Measurements from ENCODE around the gene CCDC102B.

Gene CCDC102B

DNA sequence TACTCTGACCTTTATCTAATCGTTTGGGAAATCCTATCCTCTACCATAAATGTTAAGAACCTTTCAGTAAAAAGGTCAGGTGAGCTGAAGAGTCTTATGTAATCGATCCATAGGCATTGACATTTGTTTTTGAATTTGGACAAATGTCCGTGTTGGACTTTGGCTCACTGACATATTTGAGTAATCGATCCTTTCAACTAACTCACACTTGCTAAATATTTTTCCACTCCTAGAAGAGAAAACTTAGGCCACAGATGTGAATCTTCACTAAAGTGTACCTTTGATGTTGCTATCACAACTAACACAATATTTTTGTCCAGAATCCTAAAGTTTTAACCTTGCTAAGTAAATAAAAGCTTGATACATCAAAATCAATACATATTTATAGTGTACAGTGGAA, 89.5 kb downstream of the CCDC102B start:
- H3K4me3 ChIP-seq (replicated peaks; ENCODE audit: low read depth, low read length), result no peak overlapping the region
- TF ChIP-seq, protein P1, sequence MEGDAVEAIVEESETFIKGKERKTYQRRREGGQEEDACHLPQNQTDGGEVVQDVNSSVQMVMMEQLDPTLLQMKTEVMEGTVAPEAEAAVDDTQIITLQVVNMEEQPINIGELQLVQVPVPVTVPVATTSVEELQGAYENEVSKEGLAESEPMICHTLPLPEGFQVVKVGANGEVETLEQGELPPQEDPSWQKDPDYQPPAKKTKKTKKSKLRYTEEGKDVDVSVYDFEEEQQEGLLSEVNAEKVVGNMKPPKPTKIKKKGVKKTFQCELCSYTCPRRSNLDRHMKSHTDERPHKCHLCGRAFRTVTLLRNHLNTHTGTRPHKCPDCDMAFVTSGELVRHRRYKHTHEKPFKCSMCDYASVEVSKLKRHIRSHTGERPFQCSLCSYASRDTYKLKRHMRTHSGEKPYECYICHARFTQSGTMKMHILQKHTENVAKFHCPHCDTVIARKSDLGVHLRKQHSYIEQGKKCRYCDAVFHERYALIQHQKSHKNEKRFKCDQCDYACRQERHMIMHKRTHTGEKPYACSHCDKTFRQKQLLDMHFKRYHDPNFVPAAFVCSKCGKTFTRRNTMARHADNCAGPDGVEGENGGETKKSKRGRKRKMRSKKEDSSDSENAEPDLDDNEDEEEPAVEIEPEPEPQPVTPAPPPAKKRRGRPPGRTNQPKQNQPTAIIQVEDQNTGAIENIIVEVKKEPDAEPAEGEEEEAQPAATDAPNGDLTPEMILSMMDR (IDR thresholded peaks at IDR 0.05; ENCODE audit: low read length, missing control alignments), result no peak
- DNase-seq (ENCODE audit: low read depth), result no peak

DNA sequence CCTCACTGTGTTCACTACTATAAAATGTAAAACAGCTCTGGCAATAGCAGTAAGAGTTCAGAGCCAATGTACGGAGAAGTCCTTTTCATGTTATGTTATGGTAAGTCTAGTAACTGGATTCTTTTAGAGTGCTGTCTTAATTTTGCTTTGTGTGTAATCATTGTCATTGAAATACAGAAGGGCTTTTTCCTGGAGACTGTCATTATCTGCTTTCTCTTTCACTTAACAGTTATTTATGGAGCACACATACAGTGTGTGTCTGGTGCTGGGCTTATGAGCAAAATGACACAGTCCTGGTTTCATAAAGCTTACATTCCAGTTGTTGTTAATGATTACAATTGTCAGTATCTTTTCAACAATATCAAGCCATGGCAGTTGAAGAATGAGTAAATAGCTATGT, 95.5 kb downstream of the CCDC102B start:
- TF ChIP-seq, protein P1 (IDR thresholded peaks at IDR 0.05; ENCODE audit: low read length, missing control alignments), result no peak
- no peak overlapping the region for H3K4me3 ChIP-seq (replicated peaks; ENCODE audit: low read depth, low read length)
- no peak for DNase-seq (ENCODE audit: low read depth)

DNA sequence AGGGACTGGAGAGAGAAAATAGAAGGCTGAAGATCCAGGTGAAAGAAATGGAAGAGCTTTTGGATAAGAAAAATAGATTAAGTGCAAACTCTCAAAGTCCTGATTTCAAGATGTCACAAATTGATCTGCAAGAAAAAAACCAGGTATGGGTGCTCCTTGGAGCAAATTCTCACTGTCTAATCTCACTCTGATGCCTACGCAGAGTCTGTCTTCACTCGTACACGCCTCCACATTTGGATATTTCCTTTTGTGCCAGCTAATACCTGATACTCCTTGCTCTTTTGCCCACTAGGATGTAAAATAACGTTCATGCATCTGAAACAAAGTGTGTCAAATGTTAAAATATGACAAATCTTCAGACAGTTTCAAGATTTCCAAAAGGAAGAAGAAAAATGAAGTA, 99.4 kb downstream of the CCDC102B start:
- TF ChIP-seq, protein P1 (IDR thresholded peaks at IDR 0.05; ENCODE audit: low read length, missing control alignments), result no peak
- no peak overlapping the region for H3K4me3 ChIP-seq (replicated peaks; ENCODE audit: low read depth, low read length)
- no peak for DNase-seq (ENCODE audit: low read depth)

DNA sequence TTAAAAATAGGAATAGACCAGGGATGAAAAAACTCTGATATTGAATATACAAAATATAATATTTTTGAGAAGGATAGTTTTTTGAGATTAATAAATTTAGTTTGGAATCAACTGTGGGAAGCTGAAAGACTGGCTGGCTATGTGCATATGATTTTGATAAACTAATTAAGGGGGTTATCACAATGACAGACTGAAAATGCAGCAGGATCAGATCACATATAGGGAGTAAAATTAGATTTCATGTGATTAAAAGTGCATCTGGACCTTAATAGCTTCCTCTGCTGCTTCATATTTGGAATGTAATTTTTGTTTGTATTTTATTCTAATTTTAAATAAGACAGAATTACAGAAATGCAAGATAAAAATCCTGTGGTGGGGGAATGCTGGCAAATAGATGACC, 111.7 kb downstream of the CCDC102B start:
- TF ChIP-seq, protein P1 (IDR thresholded peaks at IDR 0.05; ENCODE audit: low read length, missing control alignments), result no peak
- H3K4me3 ChIP-seq (replicated peaks; ENCODE audit: low read depth, low read length), result no peak overlapping the region
- DNase-seq (ENCODE audit: low read depth), result no peak

DNA sequence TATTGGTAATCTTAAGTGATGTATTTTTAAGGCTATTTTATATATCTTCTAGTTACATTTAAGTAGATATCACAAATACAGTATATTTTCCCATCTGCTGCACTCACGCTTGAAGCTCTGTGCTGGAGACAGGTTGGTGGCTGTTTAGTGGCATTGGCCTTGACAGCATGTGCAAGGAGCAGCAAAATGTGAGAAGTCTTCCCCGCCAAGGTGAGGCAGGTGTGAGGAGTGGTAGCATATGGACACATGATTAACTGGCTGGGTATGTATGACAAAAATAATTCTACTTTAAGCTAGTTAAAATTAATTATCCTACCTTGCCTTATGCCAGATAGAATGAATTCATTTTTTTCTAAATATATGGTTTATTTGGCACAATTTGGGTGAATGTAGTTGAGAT, 117.2 kb downstream of the CCDC102B start:
- no peak overlapping the region for H3K4me3 ChIP-seq (replicated peaks; ENCODE audit: low read depth, low read length)
- DNase-seq (ENCODE audit: low read depth), result no peak
- TF ChIP-seq, protein P1 (IDR thresholded peaks at IDR 0.05; ENCODE audit: low read length, missing control alignments), result no peak

DNA sequence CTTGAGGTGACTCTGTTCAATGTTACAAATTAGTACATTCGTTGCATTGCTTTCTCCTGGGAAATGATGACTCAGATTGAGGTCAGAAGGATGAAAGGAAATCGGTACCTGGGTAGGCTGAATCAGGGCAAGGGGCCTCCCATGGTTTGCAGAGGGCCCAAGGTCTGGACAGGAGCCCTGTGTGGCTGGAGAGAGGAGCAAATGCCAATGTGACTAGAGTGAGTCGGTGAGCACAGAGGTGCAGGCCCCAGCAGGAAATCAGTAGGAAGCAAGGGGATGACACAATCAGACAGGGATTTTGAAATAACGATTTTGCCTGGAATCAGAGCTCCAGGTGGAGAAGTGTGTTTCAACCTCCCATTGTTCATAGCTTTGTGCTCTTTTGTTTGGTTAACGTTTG, 118.9 kb downstream of the CCDC102B start:
- peak; percentile 9 for DNase-seq (ENCODE audit: low read depth)
- TF ChIP-seq, protein P1 (IDR thresholded peaks at IDR 0.05; ENCODE audit: low read length, missing control alignments), result no peak
- no peak overlapping the region for H3K4me3 ChIP-seq (replicated peaks; ENCODE audit: low read depth, low read length)

DNA sequence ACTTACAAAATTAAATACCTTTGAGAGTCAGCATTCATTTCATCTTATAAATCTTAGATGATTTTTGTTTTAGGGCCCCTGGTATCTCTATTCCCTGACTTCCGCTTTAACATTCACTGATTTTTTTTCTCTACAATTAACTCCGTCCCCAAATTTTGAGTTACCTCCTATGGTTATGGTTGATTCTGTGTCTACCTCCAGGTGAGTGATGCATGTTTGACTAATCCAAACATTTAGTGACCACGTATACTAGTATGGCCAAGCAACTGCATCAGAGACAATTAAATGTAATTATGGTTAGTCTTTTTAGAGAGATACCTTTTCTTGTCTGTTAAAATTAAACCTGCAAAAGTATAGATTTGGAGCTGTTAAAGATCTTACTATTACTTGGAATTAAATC, 120.3 kb downstream of the CCDC102B start:
- no peak for DNase-seq (ENCODE audit: low read depth)
- TF ChIP-seq, protein P1 (IDR thresholded peaks at IDR 0.05; ENCODE audit: low read length, missing control alignments), result no peak
- no peak overlapping the region for H3K4me3 ChIP-seq (replicated peaks; ENCODE audit: low read depth, low read length)
